Measurements from ENCODE around the gene KCTD7.

- TF ChIP-seq, protein P1, sequence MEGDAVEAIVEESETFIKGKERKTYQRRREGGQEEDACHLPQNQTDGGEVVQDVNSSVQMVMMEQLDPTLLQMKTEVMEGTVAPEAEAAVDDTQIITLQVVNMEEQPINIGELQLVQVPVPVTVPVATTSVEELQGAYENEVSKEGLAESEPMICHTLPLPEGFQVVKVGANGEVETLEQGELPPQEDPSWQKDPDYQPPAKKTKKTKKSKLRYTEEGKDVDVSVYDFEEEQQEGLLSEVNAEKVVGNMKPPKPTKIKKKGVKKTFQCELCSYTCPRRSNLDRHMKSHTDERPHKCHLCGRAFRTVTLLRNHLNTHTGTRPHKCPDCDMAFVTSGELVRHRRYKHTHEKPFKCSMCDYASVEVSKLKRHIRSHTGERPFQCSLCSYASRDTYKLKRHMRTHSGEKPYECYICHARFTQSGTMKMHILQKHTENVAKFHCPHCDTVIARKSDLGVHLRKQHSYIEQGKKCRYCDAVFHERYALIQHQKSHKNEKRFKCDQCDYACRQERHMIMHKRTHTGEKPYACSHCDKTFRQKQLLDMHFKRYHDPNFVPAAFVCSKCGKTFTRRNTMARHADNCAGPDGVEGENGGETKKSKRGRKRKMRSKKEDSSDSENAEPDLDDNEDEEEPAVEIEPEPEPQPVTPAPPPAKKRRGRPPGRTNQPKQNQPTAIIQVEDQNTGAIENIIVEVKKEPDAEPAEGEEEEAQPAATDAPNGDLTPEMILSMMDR (IDR thresholded peaks at IDR 0.05; ENCODE audit: insufficient read depth, low read depth, low read length) = no peak
- TF ChIP-seq EZH2 (IDR thresholded peaks at IDR 0.05; ENCODE audit: insufficient read depth, low read length) = no peak
Observed at GRCh38 chr7:66602159-66602558, 26.5 kb upstream of the KCTD7 start.
